ENCODE measurements around the gene WNT5A.

The WNT5A gene

GRCh38 chr3:55494976-55495375 is 7.9 kb upstream of the WNT5A start:
- no peak overlapping the region for H3K27ac ChIP-seq
- no peak overlapping the region for H3K4me3 ChIP-seq
- TF ChIP-seq CTCF (IDR thresholded peaks at IDR 0.05), result no peak
- no peak for DNase-seq (ENCODE audit: low spot score)

- no peak for TF ChIP-seq CTCF (IDR thresholded peaks at IDR 0.05)
- no peak overlapping the region for H3K4me3 ChIP-seq
- DNase-seq (ENCODE audit: low spot score), result no peak
These were observed 5.9 kb upstream of the WNT5A start for GRCh38 chr3:55492976-55493375.

GRCh38 chr3:55491296-55491816 is 4.2 kb upstream of the WNT5A start:
- Histone ChIP-seq H3K4me3 (no peak overlapping the region), H3K27ac (no peak overlapping the region)
- no peak for DNase-seq (ENCODE audit: low spot score)
- no peak for TF ChIP-seq CTCF (IDR thresholded peaks at IDR 0.05)

More at GRCh38 chr3:55492976-55493375, 5.9 kb upstream of the WNT5A start:
- H3K27ac ChIP-seq, result no peak overlapping the region

- Histone ChIP-seq H3K4me3 (no peak overlapping the region), H3K27ac (no peak overlapping the region)
- TF ChIP-seq CTCF (IDR thresholded peaks at IDR 0.05), result no peak
- DNase-seq (ENCODE audit: low spot score), result no peak
These were observed 3.3 kb upstream of the WNT5A start for GRCh38 chr3:55490276-55490913.

- no peak for TF ChIP-seq CTCF (IDR thresholded peaks at IDR 0.05)
- DNase-seq (ENCODE audit: low spot score), result no peak
- Histone ChIP-seq H3K4me3 (no peak overlapping the region), H3K27ac (no peak overlapping the region)
These were observed 2.7 kb upstream of the WNT5A start for GRCh38 chr3:55489798-55490132.

- TF ChIP-seq CTCF (IDR thresholded peaks at IDR 0.05), result no peak
- no peak for DNase-seq (ENCODE audit: low spot score)
- Histone ChIP-seq H3K27ac (no peak overlapping the region), H3K4me3 (peak overlapping the region; percentile 89)
These were observed 1.4 kb upstream of the WNT5A start for GRCh38 chr3:55488398-55489055.

All from coronary artery (tissue), 2 donors.